Activated naive CD4-positive, alpha-beta T cell treated with anti-CD3 and anti-CD28 coated beads, Interleukin-2, amount 50 U/mL, for 72 hours (primary cell): ENCODE measurements around the gene DTX4. TPM values are rescaled to one million over a fixed set of nuclear protein-coding genes. Genes with fewer than 3 reads are reported as not detected.

ENCODE experiments used
- ATAC-seq, 2 donors: fragments of 150-1000 bp; cut with Tn5 transposase; 2 replicates each; pipeline ENCODE4 v1.10.0; 2021; ENCODE audit warnings: mild to moderate bottlenecking in 2 of 2, moderate library complexity in 2 of 2
- DNase-seq, 2 donors: peaks; one replicate each; pipeline ENCODE4 v3.0.0; 2021 to 2022; ENCODE audit warnings: low spot score in 2 of 2
- H3K27ac Mint-ChIP-seq, 2 donors: one replicate each; pipeline ENCODE4 v1.8.0; 2022; ENCODE audit warnings: mild to moderate bottlenecking in 2 of 2, mixed read lengths in 2 of 2
- H3K36me3 Mint-ChIP-seq, 2 donors: one replicate each; pipeline ENCODE4 v1.8.0; 2022; ENCODE audit warnings: mixed read lengths in 2 of 2
- H3K9me3 Mint-ChIP-seq, 2 donors: one replicate each; pipeline ENCODE4 v1.8.0; 2022; ENCODE audit warnings: mixed read lengths in 2 of 2
- total RNA-seq, 2 donors: library from RNA; stranded (reverse); gene quantifications; one replicate each; pipeline ENCODE4 v1.2.3, GENCODE V29; 2022

DTX4 gene
- total RNA-seq, 2 donors from 2014 or later = 0.16 TPM; not detected in 1

GRCh38 chr11:59183771-59184170, 11.8 kb downstream of the DTX4 start:
- H3K36me3 Mint-ChIP-seq = peaks cover 0 to 12% of the 10 kb centered on the region in 2 donors
- ATAC-seq (no peak), DNase-seq (no peak)
- H3K9me3 Mint-ChIP-seq = peaks cover 0 to 8% of the 10 kb centered on the region in 2 donors
- H3K27ac Mint-ChIP-seq = no peak overlapping the region

DNA sequence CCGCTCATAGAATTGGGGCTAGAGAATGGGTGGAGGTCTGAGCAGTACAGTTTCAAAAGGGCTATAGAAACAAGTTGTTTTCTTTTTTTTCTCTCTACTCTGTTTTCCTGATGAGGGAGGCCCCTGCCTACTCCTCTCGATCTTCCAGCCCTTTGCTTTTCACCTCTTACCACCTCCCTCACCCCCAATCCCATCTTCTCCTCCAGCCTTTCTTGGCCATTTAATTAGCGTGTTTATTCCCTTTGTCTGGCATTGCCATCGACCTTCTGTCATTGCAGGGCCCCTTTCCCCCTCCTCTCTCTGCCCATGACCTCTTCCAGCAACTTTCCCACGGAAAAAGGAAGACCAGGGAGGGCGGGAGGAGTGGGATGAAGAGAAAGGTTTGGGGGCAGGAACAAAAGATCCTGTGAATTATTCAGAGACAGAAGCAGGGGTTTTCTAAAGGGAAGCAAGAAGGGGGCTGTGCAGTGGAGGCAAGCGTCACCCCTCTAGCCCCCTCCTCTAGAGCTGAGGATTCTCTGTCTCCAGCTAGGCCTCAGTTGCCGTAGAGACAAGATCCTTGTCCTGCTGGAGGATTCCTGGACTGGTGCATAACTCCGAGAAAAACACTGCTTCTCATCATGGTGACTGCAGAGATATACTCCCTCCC, 12.9 kb downstream of the DTX4 start:
- DNase-seq (no peak), ATAC-seq (no peak)
- Mint-ChIP-seq H3K9me3 (peaks cover 0 to 2% of the 10 kb centered on the region in 2 donors), H3K36me3 (peaks cover 0 to 3% of the 10 kb centered on the region in 2 donors), H3K27ac (no peak overlapping the region)

DNA sequence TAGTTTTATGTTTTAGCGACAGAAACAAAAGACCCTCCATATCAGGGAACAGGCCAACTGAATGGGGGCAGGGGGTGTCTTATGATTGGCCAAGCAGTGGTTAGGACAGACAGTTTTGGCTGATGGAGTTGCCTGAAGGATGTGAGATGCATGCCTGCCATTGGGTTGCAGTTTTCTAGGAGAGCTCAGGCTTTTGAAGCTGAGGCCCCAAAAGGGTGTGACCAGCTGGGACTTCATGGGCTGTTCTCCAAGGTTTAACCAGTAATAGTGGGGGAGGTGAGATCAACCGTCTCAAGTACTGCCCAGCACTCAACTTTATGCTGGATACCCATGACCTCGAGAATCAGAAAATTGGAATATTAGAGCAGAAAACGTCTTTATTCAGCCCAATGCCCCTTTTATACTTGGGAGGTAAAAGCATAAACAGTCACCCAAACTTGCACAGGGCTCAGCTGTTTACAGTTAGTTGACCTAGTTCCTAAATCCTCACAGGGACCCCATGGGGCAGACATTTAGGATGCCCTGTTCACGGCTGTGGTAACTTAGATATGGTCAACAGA, 13.5 kb downstream of the DTX4 start:
- no peak for ATAC-seq
- DNase-seq = no peak
- Mint-ChIP-seq H3K27ac (no peak overlapping the region), H3K36me3 (no peaks in the 10 kb centered on the region), H3K9me3 (no peaks in the 10 kb centered on the region)

- H3K9me3 Mint-ChIP-seq = no peaks in the 10 kb centered on the region
- ATAC-seq (peak; percentile 64 to 70), DNase-seq (peak in 1 of 2 donors; percentile 64)
- no peaks in the 10 kb centered on the region for H3K36me3 Mint-ChIP-seq
- no peak overlapping the region for H3K27ac Mint-ChIP-seq
These were observed 14.2 kb downstream of the DTX4 start for GRCh38 chr11:59186130-59186594.

- DNase-seq (no peak), ATAC-seq (no peak)
- H3K36me3 Mint-ChIP-seq = no peaks in the 10 kb centered on the region
- no peaks in the 10 kb centered on the region for H3K9me3 Mint-ChIP-seq
- H3K27ac Mint-ChIP-seq = peak overlapping the region in 1 of 2 donors; percentile 3
These were observed 15.1 kb downstream of the DTX4 start for GRCh38 chr11:59187035-59187434.

GRCh38 chr11:59187587-59187986, 15.7 kb downstream of the DTX4 start:
- Mint-ChIP-seq H3K27ac (no peak overlapping the region), H3K9me3 (no peaks in the 10 kb centered on the region), H3K36me3 (no peaks in the 10 kb centered on the region)
- no peak for DNase-seq
- no peak for ATAC-seq

GRCh38 chr11:59188954-59189353, 17.0 kb downstream of the DTX4 start:
- H3K9me3 Mint-ChIP-seq = no peaks in the 10 kb centered on the region
- DNase-seq (no peak), ATAC-seq (no peak)
- no peak overlapping the region for H3K27ac Mint-ChIP-seq
- no peaks in the 10 kb centered on the region for H3K36me3 Mint-ChIP-seq

DNA sequence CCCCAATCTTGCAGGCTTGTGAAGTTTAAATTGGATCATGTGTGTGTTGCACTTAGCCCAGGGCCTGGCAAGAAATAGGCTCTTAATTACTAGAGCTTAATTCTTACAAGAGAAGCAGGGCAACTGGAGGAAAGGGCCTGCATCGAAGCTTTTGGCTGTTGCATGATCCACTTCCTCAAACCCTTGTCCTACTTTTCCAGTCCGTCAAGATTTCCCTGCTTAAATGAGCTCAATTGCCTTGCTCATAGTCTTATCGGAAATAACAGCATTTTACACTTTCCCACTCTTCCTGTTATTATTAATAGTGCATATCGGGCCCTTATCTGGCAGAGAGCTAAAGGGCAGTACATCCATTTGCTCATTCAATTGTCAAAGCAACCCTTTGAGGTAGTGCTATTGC, 18.1 kb downstream of the DTX4 start:
- H3K9me3 Mint-ChIP-seq = no peaks in the 10 kb centered on the region
- H3K27ac Mint-ChIP-seq = no peak overlapping the region
- H3K36me3 Mint-ChIP-seq = no peaks in the 10 kb centered on the region
- ATAC-seq (no peak), DNase-seq (no peak)

DNA sequence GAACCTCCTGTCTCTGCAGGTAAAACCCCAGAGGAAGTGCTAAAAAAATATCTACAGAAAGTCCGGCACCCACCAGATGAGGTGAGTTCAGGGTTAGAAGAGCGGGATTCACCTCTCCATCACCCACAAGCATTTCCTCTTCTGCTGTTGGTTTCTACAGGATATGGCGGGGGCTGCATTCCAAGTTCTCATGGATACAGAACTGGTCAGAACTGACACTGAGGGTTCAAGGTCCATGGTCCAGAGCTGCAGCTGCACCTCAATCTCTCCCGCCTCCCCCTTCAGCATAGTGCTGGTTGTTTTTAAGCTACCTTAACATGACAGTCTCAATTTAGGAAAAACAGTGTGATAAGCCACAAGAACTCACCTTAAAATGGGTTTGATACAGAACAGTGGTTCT, 19.2 kb downstream of the DTX4 start:
- ATAC-seq (no peak), DNase-seq (no peak)
- H3K9me3 Mint-ChIP-seq = no peaks in the 10 kb centered on the region
- no peaks in the 10 kb centered on the region for H3K36me3 Mint-ChIP-seq
- H3K27ac Mint-ChIP-seq = peak overlapping the region in 1 of 2 donors; percentile 61

DNA sequence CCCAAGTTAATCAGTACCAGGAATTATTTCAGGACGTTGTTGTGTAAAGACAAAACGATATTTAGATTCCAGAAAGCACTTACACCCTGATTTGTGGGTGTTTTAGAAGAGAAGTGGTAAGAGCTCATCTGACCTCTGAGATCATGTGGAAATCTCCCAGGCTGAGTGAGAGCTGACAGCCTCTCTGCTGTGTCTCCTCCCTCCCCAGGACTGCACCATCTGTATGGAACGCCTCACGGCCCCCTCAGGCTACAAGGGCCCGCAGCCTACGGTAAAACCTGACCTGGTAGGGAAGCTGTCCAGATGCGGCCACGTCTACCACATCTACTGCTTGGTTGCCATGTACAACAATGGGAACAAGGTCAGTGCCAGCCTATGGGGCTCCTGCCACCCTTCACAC, 20.0 kb downstream of the DTX4 start:
- Mint-ChIP-seq H3K27ac (no peak overlapping the region), H3K9me3 (peaks cover 0 to under 1% of the 10 kb centered on the region in 2 donors), H3K36me3 (peaks cover 2% of the 10 kb centered on the region in 2 donors)
- ATAC-seq (no peak), DNase-seq (no peak)

DNA sequence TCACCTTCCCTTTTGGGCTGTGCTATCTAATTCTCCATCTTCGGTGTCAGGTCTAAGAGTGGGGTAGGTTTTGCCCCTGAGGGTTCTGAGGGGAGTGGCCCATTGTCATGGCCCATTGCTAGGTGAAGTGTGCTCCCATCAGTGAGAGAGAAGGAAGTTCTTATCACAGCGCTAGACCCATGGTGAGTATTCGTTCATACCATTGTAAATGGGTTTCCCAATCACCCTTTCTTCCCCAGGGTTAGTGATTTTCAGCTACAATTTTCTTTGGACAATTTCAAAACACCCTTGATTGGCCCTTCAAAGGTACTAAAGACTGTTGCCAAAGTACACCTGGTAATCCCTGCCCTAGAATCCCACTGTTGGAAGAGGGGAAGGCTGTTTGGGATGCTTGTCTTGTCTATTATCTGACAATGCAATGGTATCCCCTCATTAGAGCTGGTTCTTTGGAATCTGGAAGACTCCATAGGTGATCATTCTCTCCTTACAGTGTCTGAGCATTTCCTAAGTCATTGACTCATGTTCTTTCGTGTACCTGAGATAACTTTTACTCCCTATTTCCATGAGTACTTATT, 20.6 kb downstream of the DTX4 start:
- no peak for ATAC-seq
- H3K9me3 Mint-ChIP-seq = peaks cover 0 to 7% of the 10 kb centered on the region in 2 donors
- no peak for DNase-seq
- H3K36me3 Mint-ChIP-seq = peaks cover 6 to 8% of the 10 kb centered on the region in 2 donors
- H3K27ac Mint-ChIP-seq = no peak overlapping the region

GRCh38 chr11:59193587-59194130, 21.7 kb downstream of the DTX4 start:
- H3K36me3 Mint-ChIP-seq = peaks cover 6 to 19% of the 10 kb centered on the region in 2 donors
- peaks cover 0 to 12% of the 10 kb centered on the region in 2 donors for H3K9me3 Mint-ChIP-seq
- no peak for ATAC-seq
- peak overlapping the region in 1 of 2 donors; percentile 51 for H3K27ac Mint-ChIP-seq
- no peak for DNase-seq

DNA sequence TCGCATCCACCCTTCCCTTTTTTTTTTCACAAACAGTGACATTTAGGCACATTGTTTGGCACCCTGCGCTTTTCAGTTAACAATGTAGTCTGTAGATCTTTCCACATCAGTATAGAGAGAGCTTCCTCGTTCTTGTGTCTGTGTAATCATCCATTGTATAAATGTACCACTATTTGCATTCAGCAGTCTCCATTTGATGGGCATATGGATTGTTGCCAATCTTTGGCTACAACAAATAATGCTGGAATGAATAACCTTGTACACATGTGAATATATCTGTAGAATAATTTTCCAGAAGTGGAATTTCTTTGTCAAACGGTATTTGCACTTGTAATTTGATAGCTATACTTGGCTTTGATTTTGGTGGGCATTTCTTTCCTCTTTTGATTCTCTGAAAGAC, 23.7 kb downstream of the DTX4 start:
- ATAC-seq (no peak), DNase-seq (no peak)
- peaks cover 6 to 20% of the 10 kb centered on the region in 2 donors for H3K36me3 Mint-ChIP-seq
- peaks cover 0 to 12% of the 10 kb centered on the region in 2 donors for H3K9me3 Mint-ChIP-seq
- no peak overlapping the region for H3K27ac Mint-ChIP-seq

DNA sequence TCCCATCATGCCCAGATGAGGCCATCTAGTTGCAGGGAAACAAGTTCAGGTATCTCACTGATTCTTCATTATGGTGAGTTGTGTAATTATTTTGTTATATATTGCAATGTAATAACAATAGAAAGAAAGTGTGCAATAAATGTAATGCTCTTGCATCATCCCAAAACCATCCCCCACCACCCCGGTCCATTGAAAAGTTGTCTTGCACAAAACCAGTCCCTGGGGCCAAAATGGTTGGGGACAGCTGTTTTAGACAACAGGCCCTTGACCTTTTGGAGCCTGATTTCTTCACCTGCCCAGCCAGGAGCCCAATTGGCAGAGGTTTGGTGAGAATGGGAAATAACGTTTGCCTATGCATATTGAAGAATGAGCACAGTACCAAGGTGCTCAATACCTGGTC, 24.8 kb downstream of the DTX4 start:
- Mint-ChIP-seq H3K27ac (no peak overlapping the region), H3K36me3 (peaks cover 6 to 20% of the 10 kb centered on the region in 2 donors), H3K9me3 (peaks cover 0 to 12% of the 10 kb centered on the region in 2 donors)
- ATAC-seq (no peak), DNase-seq (no peak)

DNA sequence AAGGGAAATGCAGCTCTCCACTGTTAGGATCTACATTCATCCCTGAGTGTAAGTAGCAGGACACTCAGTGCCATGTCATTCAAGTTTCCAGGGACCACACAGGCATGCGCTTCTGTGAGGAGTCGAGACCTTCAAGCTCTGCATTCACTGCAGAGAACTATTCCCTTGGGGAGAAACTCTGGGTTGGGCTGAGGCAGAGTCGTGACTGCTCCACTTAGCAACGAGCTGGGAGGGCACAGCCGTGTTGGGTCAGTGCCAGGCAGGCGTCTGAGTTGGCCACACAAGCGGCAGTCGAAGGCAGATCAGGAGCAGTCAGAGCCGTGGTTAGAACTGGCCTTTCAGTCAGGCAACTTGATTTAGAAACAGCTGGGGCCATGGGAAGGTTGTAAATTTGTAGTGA, 26.1 kb downstream of the DTX4 start:
- no peak overlapping the region for H3K27ac Mint-ChIP-seq
- DNase-seq (no peak), ATAC-seq (no peak)
- peaks cover 0 to 12% of the 10 kb centered on the region in 2 donors for H3K9me3 Mint-ChIP-seq
- H3K36me3 Mint-ChIP-seq = peaks cover 6 to 20% of the 10 kb centered on the region in 2 donors

DNA sequence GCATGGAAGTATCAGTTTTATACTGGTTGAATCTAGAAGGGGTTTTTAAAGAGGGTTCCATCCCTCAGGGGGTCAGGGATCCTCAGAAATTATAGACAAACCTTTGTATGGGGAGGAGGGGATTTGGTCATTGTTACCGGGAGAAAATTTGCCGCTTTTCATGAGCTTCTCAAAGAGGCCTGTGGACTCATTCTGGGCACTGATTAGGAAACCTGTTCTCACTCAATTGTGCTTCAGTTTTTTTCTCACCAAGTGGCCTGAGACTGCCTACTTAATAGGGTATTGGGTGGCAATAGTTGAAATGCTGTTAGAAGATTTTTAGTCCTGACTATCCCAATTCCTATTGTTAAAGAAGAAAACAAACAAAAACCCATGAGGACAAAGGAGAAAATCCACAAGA, 26.8 kb downstream of the DTX4 start:
- H3K9me3 Mint-ChIP-seq = peaks cover 0 to 12% of the 10 kb centered on the region in 2 donors
- no peak overlapping the region for H3K27ac Mint-ChIP-seq
- ATAC-seq (no peak), DNase-seq (no peak)
- peaks cover 6 to 20% of the 10 kb centered on the region in 2 donors for H3K36me3 Mint-ChIP-seq
